HCT116 (cell line): ENCODE data around the gene ETV7.

Source experiments
- POLR2AphosphoS5 ChIP-seq: IDR thresholded peaks from 2 replicates; pipeline ENCODE4 v1.6.1; 2011; ENCODE audit warnings: mild to moderate bottlenecking, low read depth, low read length, moderate library complexity
- SP1 ChIP-seq: IDR thresholded peaks from 2 replicates; pipeline ENCODE4 v1.6.1; 2012; ENCODE audit warnings: low read depth
- TF ChIP-seq, protein P1 (sequence below), 3 experiments: fragments of 200-600 bp in 1 of 3; sonication (generic) in 1 of 3; IDR thresholded peaks in 2 of 3; conservative IDR thresholded peaks in 1 of 3; 2 replicates each; pipeline ENCODE4 v1.5.1; 2012 to 2017; ENCODE audit warnings: low read depth in 2 of 3, low read length in 2 of 3, antibody characterized with exemption in 1 of 3, borderline replicate concordance in 1 of 3, control low read depth in 1 of 3, mild to moderate bottlenecking in 1 of 3, mixed read lengths in 1 of 3, mixed run types in 1 of 3, moderate library complexity in 1 of 3; ENCODE audit not compliant: insufficient read depth in 1 of 3

DNA sequence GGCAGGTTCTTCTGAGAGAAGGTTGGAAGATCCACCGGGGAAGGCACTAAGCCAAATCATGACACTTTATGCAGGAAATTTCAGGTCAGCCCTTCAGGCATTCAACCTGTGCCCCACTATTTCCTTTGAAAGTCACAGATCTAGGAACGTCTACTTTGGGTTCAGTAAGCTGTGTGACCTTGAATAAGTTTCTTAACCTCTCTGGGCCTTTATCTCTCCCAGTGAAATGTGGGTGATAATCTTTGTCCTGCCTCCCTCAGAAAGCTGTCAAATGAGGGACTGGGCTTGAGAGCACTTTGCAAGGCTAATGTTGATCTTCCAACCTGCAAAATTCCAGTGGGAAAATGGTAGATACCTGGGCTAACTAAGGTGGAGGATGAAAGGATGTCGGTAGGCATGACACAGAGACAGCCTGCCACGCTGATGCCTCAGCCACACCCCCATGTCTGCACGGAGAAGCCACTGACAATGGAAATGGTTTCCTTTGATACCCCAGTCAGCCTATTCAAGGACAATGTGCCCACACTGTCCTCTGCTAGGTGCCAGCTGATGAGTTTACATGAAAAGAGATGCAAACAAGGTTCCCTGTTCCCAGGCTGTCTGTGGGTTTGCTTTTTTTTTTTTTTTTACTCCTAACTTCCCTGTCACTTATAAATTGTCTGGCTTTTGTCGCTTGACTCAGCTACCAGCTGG lies 60.1 kb downstream of the ETV7 start:
- TF ChIP-seq POLR2AphosphoS5 (no peak), SP1 (no peak)
- TF ChIP-seq, protein P1, sequence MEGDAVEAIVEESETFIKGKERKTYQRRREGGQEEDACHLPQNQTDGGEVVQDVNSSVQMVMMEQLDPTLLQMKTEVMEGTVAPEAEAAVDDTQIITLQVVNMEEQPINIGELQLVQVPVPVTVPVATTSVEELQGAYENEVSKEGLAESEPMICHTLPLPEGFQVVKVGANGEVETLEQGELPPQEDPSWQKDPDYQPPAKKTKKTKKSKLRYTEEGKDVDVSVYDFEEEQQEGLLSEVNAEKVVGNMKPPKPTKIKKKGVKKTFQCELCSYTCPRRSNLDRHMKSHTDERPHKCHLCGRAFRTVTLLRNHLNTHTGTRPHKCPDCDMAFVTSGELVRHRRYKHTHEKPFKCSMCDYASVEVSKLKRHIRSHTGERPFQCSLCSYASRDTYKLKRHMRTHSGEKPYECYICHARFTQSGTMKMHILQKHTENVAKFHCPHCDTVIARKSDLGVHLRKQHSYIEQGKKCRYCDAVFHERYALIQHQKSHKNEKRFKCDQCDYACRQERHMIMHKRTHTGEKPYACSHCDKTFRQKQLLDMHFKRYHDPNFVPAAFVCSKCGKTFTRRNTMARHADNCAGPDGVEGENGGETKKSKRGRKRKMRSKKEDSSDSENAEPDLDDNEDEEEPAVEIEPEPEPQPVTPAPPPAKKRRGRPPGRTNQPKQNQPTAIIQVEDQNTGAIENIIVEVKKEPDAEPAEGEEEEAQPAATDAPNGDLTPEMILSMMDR (IDR thresholded peaks at IDR 0.05 in 2 of 3, conservative IDR thresholded peaks at IDR 0.05 in 1 of 3; ENCODE audit: borderline replicate concordance in 1 of 3, insufficient read depth in 1 of 3, low read depth in 2 of 3, low read length in 2 of 3) = no peak
